Activated CD4-positive, alpha-beta T cell treated with anti-CD3 and anti-CD28 coated beads, Interleukin-2, amount 50 U/mL, for 4 hours (primary cell): Measurements from ENCODE around the gene DOCK4.

Experiments used
- DNase-seq, 2 experiments: peaks; one replicate each; pipeline ENCODE4 v3.0.0-alpha.2; 2020

DOCK4 gene

DNA sequence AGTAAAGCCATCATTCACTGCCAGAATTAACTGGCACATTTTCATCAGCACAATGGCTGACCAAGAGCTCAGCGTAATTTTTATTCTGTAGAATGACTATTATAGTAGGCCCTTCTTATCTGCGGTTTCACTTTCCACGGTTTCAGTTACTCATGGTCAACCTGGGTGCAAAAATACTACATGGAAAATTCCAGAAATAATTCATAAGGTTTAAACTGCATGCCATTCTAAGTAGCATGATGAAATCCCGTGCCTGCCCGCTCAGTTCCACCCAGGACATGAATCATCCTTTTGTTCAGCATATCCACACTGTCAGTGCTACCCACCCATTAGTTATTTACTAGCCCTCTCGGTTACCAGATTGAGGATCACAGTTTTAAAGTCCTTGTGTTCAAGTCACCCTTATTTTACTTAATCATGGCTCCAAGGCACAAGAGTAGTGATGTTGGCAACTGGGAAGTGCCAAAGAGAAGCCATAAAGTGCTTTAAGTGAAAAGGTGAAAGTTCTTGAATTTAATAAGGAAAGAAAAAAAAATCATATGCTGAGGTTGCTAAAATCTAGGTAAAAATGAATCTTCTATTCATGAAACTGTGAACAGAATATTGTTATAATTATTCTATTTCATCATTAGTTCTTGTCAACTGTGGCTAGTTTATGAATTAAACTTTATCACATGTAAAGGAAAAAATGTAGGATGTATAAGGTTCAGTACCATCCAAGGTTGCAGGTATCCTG is 204.9 kb downstream of the DOCK4 start:
- DNase-seq = no peak

DNA sequence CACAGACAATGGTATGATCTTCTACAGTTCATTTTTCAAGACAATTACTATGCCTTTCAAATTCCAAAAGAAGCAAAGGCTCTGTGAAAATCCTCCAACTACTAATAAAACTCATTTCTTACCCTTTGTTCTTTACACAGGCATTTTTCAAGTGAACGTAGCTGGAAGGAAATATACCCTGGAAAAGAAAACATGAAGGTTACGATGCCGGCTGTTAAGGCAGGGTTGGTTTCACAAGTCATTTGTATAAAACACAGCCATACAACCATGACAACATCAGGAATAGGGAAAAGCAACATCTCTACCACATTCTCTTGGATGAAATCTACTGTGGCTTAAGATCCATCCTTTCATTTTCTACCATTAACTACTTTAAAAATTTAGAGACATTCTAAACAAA is 207.9 kb downstream of the DOCK4 start:
- DNase-seq = no peak

DNA sequence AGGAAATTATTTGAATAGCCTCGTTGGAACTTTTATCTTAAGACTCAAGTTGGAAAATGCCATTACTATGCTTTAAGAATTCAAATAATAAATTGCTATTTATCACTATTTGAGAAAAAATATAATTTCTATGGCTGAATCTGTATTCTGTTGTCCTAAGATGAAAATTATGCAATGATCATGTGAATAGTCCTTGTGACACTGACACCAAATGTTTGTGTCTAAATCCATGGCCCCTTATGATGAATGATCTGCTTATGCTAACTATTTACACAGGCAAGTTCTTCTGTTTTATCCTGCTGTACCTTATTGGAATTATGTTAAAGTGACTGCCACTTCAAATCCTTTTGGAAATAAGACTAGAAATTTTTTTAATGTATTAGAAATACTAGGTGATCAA is 208.7 kb downstream of the DOCK4 start:
- no peak for DNase-seq

DNA sequence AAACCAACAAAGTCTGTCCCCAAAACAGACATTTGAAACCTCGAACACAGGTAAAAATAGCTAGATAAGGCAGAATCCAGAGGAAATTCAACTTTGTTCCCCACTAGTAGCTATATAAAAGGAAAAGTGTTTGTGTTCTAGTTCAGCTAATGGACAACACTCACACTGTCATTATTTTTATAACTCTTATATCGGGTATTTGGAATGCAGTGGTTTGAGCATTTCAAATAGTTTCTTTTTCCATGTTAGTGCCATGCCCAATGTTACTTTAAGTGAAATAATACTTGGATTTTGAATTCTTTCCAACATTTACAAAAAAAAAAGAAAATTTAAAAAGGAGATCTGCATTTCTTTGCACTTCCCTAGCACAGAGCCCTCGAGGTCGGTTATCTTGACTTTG is 213.6 kb downstream of the DOCK4 start:
- no peak for DNase-seq

DNA sequence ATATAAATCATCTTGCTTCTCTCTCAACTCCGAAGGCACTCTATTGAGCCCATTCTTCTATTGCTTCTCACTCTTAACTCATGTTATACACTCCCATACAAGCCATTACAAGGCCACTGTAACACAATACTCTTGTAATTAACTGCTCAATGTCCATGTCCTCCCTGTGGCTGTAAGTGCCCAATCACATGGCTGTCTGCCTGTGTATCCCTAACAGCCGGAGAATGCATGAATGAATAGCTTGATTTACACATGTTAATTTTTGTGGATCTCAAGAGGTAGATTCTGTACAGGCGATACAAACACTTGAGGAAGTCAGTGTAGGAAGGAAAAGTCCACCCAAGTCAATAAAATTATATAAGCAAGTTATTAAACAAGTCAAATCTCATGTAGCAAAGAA is 215.6 kb downstream of the DOCK4 start:
- no peak for DNase-seq

DNA sequence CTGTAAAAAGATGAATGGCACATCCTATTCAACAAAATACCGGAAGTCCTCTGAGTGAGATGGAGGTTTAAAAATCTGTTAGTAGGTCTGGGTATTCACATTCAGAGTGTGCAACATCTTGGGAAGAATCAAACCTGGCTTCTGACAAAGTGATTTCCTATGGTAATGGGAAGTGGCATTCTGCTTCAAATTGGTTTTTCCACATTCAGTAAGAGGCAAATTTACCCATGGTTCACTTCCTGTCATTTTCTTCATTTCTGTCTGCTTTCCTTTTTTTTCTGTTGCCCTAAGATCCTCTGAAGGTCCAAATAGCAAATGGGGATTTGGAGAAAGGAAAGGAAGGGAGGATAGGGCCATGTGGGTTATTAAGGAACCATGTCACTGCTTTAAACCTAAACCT is 218.3 kb downstream of the DOCK4 start:
- no peak for DNase-seq

DNA sequence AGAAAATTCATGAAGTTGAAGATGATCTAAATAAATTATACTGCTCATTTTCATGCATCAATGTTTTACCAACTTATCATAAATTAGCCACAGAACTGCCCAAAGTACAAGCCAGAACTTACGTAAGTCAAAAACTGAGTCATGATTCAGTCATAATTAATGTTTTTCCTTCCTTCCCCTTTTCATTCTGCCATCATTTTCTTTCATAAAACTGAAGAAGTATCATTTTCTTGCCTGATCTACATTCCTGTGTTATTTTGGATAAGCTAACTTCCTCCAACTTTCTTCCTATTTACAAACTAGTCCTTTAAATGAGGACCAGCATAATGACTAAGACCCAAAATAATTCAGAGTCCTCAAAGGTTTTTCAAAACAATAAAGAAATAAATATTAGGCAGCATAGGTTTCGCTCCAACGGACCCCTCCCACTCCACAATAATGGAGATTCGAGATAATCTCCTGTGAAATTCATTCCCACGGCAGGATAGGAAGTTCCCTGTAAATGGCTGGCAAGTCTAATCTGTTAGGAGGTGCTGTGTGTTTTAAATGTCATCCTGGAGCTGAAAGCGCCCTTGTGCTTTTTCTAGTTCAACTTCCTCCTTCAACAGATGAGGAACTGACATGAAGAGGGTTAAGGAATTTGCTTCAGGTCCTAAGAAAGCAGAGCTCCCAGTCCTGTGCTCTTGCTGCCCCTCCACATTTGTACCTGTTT is 218.9 kb downstream of the DOCK4 start:
- DNase-seq = no peak

DNA sequence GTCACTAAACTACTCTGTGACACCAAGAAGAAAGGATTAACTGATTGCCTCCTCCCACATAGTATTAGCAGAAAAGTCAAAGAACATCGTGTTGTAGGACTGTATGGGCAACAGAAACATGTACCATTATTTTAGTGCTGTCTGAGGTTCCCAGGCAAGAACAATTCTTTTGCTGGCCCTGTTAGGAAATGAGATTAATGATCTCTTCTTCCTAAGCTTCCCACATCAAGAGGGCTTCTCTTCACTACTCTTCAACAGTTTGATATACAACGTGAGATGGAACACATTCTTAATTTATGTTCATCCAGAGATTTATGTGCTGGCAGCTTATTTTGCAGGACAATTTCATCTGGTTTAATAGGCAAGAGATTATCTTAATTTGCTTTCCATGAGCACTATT is 219.6 kb downstream of the DOCK4 start:
- DNase-seq = no peak

DNA sequence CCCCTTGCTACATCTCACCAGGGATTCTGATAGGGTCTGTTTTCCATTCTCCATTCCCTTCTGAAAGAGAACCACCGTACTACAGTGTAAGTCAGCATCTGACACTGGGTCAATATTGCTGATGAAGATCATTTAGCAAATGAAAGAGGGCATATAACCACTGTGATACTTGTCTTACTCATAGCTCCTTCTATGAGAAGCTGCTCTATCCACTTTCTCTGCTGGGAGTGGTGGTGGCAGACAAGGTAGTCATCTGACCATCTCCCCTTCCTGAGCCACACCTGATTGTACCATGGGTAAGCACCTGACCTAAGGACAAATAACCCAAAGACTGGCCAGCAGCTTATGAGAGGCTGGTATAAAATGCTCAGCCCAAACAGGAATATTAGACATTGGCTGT is 220.4 kb downstream of the DOCK4 start:
- DNase-seq = no peak

DNA sequence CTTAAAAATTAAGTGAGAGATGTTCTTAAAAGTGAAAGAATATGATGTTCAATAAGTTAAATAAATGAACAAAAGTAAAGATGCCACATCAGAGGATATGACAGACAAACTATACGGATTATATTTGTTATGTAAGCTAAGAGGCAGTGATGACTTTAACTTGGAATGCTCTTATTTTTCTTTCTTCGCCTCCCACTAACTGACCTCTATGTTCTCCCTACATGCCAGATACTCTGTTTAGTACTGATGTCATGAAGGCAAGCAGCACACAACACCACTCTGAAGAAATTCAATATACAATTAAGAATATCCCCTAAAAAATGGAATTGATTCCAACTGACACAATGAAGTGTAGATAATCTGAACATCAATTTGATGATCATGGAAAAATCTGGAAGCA is 223.4 kb downstream of the DOCK4 start:
- DNase-seq = no peak

DNA sequence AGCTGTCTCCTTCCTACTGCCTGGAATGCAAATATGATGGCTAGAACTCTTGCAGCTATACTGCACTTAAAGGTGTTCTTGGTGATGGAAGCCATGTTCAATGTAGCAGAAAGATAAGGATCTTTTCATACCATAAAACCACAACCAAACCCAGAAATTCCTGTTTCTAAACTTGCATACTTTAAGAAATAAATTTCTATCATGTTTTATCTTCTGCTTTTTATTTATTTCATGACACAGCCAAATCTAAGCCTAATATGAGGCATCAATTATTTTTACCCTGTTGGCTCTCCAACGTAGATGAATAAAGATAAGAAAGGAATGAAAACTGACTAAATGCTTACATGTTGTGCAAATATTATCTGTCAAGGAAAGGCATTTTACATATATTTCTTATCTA is 224.1 kb downstream of the DOCK4 start:
- no peak for DNase-seq

DNA sequence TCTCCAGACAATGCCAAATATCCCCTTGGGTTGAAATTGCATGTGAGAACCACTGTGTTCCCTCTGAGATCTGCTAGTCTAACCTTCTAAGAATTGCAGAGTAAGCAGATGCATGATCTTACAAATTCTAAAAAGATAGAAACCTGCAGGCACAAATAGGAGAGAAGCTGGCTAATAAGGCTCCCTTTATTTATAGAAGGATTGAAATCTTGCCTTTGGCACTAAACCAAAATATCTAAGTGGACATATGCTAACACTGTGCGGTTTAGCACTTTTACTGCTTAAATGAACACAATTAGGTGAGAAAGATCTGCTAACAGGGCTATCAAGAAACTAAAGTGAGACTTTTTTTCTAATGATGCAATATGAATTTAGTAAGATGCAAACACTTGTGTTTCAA is 225.5 kb downstream of the DOCK4 start:
- DNase-seq = no peak

DNA sequence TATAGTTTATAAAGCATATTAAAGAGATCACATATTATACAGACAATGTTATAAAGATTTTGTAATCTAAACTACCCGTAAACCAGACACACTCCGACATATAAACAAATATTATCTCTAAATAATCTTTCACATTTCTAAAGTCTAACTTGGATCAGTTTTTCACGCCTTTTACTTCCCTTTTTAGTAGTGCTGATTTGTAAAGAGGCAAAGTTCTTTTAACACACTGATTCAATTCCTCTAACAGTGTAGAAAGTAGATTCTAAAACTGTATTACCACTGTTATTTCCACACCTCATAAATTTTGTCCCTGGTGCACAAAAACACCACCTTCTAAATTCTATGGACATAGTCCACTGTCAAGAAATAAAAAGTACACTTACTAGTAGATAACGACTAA is 230.9 kb downstream of the DOCK4 start:
- no peak for DNase-seq

DNA sequence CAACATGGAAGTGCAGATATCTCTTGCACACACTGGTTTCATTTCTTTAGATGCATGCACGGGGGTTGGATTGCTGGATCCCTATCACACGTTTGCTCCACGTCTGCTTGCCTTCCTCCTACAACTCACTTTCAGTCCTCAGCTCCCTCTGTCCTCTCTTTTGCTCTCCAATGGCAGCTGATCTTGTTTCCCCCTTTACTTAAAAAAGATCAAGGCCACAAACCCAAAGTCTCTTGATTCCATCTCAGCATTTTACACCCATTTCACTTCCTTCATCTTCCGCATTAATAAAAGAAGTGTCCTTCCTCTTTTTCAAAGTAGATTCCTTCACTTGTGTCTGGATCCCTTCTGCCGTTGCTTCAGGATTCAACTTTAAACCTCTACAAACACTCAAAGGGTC is 245.2 kb downstream of the DOCK4 start:
- no peak for DNase-seq

DNA sequence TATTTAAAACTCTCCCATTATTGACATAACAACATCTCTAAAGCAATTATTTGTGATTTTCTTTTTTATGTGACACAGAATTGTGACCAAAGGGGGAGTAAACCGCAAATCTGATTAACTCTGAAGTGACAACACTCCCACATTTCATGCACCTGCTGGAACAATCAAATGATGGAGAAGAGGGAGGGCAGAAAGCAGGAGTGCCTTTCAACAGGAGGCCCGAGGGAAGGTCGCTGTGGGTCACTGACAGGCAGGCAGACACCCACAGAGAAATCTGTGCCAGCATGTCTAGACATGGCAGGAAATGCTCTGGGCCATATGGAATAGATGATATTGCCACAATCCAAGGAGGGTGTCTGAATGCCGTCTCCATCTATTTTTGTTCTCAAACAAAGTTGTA is 247.3 kb downstream of the DOCK4 start:
- DNase-seq = no peak

DNA sequence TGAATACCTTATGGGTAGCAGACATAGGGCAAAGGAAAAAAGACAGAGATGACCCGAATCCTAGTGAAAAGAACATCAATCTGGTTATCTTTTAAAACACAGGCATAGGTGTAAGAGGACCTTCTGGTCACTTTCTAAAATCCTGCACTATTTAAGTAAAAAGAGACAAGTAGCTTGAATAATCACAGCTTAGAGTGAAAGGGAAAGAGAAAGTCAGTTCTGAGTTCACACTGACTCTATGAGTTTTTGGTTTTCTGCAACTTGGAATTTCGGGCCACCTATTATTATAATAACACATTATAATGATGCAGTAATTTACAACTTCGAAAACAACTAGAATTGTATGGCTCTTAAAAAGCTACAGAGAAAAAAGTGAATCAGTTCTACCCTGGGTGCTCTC is 247.8 kb downstream of the DOCK4 start:
- DNase-seq = no peak

DNA sequence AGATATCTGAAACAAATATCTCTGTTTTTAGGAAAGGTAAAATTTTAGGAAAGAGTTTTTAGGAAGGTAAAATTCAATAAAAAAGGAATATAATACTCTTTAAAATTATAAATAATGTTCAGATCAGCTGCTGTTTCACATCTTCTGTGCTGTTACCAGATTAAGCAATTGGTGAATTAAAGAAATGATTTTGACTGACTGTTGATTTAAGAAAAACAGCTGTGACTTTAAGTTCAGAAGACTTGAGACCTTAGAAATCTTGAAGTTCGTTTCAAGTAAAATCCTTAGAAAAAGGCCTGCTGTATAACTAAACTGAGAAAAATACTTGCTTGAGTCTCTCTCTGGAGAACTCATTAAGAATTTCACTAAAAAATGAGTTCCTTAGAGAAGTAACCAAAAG is 250.6 kb downstream of the DOCK4 start:
- no peak for DNase-seq

DNA sequence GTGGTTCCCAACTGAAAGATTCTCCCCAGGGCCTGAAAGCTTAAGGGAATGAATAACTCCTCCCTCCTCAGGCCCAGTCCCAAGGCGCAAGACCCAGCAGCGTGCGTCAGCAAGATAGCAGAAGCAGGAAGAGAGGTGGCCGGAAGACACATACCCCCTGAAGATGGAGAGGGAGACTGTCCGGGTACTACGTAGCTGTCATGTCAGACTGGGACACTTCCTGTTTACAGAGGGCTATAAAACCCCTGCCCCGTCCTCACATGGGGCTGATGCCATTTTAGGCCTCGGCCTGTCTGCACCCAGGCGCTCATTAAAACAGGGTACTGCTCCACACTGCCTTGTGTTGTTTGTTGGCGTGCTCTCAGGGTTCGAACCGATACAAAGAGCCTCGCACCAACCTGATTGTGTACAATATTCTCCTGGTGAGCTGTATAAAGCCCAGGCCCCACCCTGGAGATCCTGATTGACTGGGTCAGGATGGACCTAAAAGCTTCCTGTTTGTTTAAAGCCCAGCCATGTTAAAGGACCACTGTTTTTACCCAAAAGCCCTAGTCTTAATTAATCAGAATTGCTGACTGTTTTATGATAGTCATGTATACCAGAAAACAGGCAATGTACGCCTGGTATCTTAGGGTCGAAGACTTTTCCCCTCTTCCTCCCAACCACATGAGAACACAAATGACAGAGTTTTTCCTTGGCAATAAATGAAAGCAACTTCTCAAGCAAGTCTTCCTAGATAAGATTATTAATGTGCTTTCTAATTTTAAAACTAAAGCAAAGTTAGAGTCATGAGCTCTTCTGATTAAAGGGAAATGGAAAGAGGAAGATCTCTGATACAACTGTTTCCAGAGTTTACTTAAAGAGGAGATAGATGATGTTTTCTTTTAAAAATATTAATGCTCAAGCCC is 251.5 kb downstream of the DOCK4 start:
- no peak for DNase-seq

DNA sequence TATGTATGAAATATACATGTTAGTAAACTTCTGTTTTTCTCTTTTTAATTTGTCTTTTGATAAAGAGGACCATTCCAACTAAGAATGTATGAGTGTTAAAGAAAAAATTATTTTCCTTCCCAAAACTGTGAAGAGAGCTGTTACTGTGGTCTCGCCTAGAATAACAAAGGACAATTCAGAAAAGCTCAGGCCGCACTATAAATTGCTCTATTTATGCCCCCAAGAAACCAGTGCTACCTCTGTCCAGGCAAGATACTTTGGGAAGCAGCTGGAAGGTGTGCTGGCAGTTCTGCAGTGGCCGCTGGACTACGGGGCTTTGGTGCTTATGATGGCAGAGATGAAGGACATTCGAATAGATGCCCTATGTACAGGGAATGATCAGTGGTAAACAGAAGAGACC is 252.1 kb downstream of the DOCK4 start:
- no peak for DNase-seq

DNA sequence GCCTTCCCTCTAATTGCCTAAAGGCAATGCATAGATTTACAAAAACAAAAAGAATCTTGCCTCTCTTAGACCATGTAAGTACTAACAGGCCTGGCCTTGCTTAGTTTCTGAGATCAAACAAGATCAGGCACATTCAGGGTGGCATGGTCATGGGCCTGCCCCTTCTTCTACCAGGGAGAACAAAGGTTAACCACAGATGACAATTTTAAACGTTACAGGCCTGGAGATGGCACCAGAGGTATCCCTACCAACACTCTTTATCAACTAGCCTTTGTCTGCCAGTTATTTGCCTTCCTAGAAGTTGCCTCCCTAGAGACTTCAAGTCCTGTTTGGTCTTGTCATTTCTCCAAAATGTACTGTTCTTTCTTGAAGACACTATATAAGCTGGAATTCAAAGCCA is 252.6 kb downstream of the DOCK4 start:
- DNase-seq = no peak

DNA sequence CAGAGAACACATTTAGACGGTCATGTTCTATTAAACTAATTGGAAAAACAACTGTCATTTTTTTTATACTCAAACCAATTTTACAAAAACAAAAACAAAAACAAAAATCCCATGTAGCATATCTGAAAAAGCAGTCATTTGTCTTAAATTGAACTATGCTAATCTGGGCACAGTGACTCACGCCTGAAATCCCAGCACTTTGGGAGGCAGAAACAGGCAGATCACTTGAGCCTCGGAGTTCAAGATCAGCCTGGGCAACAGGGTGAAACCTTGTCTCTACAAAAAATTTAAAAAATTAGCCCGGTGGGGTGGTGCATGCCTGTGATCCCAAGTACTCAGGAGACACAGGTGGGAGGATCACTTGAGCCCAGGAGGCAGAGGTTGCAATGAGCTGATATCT is 253.4 kb downstream of the DOCK4 start:
- no peak for DNase-seq

DNA sequence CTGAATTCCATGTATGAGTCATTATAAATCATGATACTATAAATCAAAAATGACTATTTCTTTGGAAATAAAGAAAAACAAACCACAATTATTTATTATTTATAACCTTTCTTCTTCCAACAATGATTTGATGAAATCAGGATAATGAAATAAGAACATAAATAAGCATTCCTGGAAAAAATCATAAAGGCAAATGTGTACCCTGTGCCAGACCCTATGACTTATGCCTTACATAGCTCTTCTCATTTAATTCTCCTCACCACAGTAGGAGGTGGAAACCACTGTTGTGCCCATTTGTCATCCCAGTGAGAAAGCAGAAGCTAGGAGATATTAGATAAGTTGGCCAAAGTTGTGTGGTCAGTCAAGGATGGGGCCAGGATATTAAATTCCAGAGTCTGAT is 255.1 kb downstream of the DOCK4 start:
- no peak for DNase-seq

DNA sequence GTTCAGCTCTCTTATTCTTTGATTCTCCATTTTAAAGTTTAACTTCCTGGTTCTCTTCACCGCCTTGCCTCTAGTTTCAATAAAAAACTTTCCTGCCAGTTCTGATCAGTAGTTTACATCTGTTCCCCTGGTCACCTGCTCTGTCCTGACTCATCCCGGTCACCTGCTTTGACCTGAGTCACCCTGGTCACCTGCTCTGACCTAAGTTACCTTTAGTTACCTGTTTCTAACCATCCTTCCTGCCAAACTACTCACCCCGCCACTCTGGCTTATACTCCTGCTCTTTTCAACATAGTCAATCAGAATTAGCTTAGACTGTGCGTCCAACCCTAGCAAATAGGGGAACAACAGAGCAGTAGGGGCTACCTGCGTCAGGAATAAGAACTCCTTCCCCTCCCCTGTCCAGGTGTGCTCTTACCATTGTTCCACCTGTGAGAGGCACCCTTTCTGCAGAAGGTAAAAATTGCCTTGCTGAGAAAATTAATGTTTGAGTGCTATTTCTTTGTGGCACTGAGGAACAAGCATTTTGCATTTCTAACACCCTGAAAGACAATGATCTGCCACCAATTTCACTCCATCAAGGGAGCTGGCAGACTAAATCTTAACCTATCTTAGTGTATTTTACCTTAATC is 263.6 kb downstream of the DOCK4 start:
- no peak for DNase-seq
